NCI-H1105 (cell line): ENCODE measurements around the gene MCM3AP.
"Not testable (repeated sequence)": the region's sequence is repeated elsewhere in the genome, so short reads cannot be mapped to it uniquely, and the experiment has no call there.

ENCODE experiments used
- DNase-seq: peaks from one replicate; lab custom pipeline; 2025; lab: John Stamatoyannopoulos, UW

The MCM3AP gene

GRCh38 chr21:46311568-46311967, 26.2 kb upstream of the MCM3AP start:
- DNase-seq, result no peak

GRCh38 chr21:46310260-46310659, 24.8 kb upstream of the MCM3AP start:
- DNase-seq, result not testable (repeated sequence)

- DNase-seq, result no peak
These were observed 23.0 kb upstream of the MCM3AP start for GRCh38 chr21:46308431-46308830.

- DNase-seq, result no peak
These were observed 22.2 kb upstream of the MCM3AP start for GRCh38 chr21:46307625-46308024.

- DNase-seq, result no peak
These were observed 19.5 kb upstream of the MCM3AP start for GRCh38 chr21:46304955-46305354.

GRCh38 chr21:46304437-46304836, 19.0 kb upstream of the MCM3AP start:
- DNase-seq, result no peak

GRCh38 chr21:46301759-46302158, 16.3 kb upstream of the MCM3AP start:
- no peak for DNase-seq

- no peak for DNase-seq
These were observed 13.8 kb upstream of the MCM3AP start for GRCh38 chr21:46299167-46299566.

- DNase-seq, result no peak
These were observed 12.2 kb upstream of the MCM3AP start for GRCh38 chr21:46297338-46298271.

- no peak for DNase-seq
These were observed 10.8 kb upstream of the MCM3AP start for GRCh38 chr21:46295996-46296752.

- no peak for DNase-seq
These were observed 9.9 kb upstream of the MCM3AP start for GRCh38 chr21:46295177-46295770.

- no peak for DNase-seq
These were observed 9.3 kb upstream of the MCM3AP start for GRCh38 chr21:46294647-46295176.

- no peak for DNase-seq
These were observed 6.2 kb upstream of the MCM3AP start for GRCh38 chr21:46291561-46291960.

- DNase-seq, result no peak
These were observed 4.3 kb upstream of the MCM3AP start for GRCh38 chr21:46289655-46290179.

GRCh38 chr21:46287541-46287940, 2.1 kb upstream of the MCM3AP start:
- DNase-seq, result no peak

- no peak for DNase-seq
These were observed 1.2 kb upstream of the MCM3AP start for GRCh38 chr21:46286648-46287002.

- DNase-seq, result peak; percentile 86
These were observed 593 bp upstream of the MCM3AP start, which contains the start of gene YBEY for GRCh38 chr21:46285761-46286647. YBEY (plus strand) TSS chr21:46286342; CDS start chr21:46286914, 572 bp downstream.

- DNase-seq, result no peak
These were observed 678 bp downstream of the MCM3AP start for GRCh38 chr21:46284733-46285132.

GRCh38 chr21:46284077-46284644, 1.2 kb downstream of the MCM3AP start:
- no peak for DNase-seq

GRCh38 chr21:46274797-46275390, 10.5 kb downstream of the MCM3AP start:
- DNase-seq, result no peak
